Lower leg skin (tissue), 4 donors: ENCODE results near the gene MS4A3. TPM values are rescaled to one million over a fixed set of nuclear protein-coding genes. Genes with fewer than 3 reads are reported as not detected.
"Not testable (repeated sequence)": the region's sequence is repeated elsewhere in the genome, so short reads cannot be mapped to it uniquely, and the experiment has no call there.

ENCODE experiments used
- DNase-seq, 2 donors: peaks; one replicate each; pipeline ENCODE4 v3.0.0-alpha.2; 2019; ENCODE audit warnings: low spot score in 2 of 2
- H3K4me3 ChIP-seq: fragments of 200-600 bp; sonication (generic); 2 replicates; pipeline ENCODE4 v1.5.1; 2017; ENCODE audit warnings: mild to moderate bottlenecking, low read depth; ENCODE audit not compliant: poor library complexity, severe bottlenecking
- CTCF ChIP-seq, 3 donors: fragments of 450-650 bp; IDR thresholded peaks; one replicate each; pipeline ENCODE4 v1.5.1; 2016; ENCODE audit warnings: antibody characterized with exemption in 3 of 3, mild to moderate bottlenecking in 3 of 3, moderate library complexity in 2 of 3
- POLR2A ChIP-seq, 2 donors: fragments of 450-650 bp; IDR thresholded peaks; one replicate each; pipeline ENCODE4 v1.6.1; 2016 to 2017; ENCODE audit warnings: antibody characterized with exemption in 2 of 2, mild to moderate bottlenecking in 1 of 2, moderate library complexity in 1 of 2
- WGBS, 2 donors: methylation state at CpG; one replicate each; pipeline ENCODE4 v1.1.5; 2018; 5-methylcytosine and 5-hydroxymethylcytosine counted together
- intact Hi-C: fragments of 100-400 bp; cut with DNase I; formaldehyde crosslinking; loops from one replicate; pipeline ENCODE4 v1.15.0; 2023; ENCODE audit warnings: low total_unique reads
- total RNA-seq, 4 donors: library from RNA; depleted of rRNA; stranded (reverse); fragments of >200 nt; gene quantifications; one replicate each; pipeline ENCODE4 v1.1.0, GENCODE V29; 2016

The MS4A3 gene
- not detected for total RNA-seq

GRCh38 chr11:60056349-60056969 lies at the start of gene MS4A3:
TSS of gene MS4A3 (plus strand) at chr11:60056665. CDS start at chr11:60061161, 4,496 bp downstream.
- no peak for TF ChIP-seq POLR2A (IDR thresholded peaks at IDR 0.05)
- no peak for TF ChIP-seq CTCF (IDR thresholded peaks at IDR 0.05)
- intact Hi-C loops: no loop called here
- no peak within 1 kb of the TSS for H3K4me3 ChIP-seq
- 66 to 76% methylated on average over 8 of the region's 8 CpGs for WGBS, 2 donors
- DNase-seq: no peak

- WGBS, 2 donors: 85 to 88% methylated on average over 1 of the region's 1 CpG
- TF ChIP-seq CTCF (IDR thresholded peaks at IDR 0.05) (no peak), POLR2A (IDR thresholded peaks at IDR 0.05) (no peak)
- no peak within 1 kb of the TSS for H3K4me3 ChIP-seq
- intact Hi-C loops: no loop called here
- no peak for DNase-seq
Observed at GRCh38 chr11:60016881-60017280, 39.6 kb upstream of the MS4A3 start, which contains the start of gene OOSP4B. TSS of gene OOSP4B (plus strand) at chr11:60017181.

GRCh38 chr11:60018058-60018457 lies 38.4 kb upstream of the MS4A3 start:
- H3K4me3 ChIP-seq: no peak overlapping the region
- intact Hi-C loops: no loop called here
- 59% methylated on average over 8 of the region's 8 CpGs for WGBS, 2 donors
- TF ChIP-seq CTCF (IDR thresholded peaks at IDR 0.05): no peak
- no peak for TF ChIP-seq POLR2A (IDR thresholded peaks at IDR 0.05)
- DNase-seq: no peak

GRCh38 chr11:60020376-60020775 lies 36.1 kb upstream of the MS4A3 start:
- WGBS, 2 donors: 90 to 93% methylated on average over 6 to 9 of the region's 27 CpGs
- intact Hi-C loops, H3K4me3 ChIP-seq, DNase-seq: not testable (repeated sequence)

GRCh38 chr11:60029015-60029632 lies 27.3 kb upstream of the MS4A3 start:
- 73 to 74% methylated on average over 3 of the region's 3 CpGs for WGBS, 2 donors
- intact Hi-C loops: no loop called here
- DNase-seq: no peak
- H3K4me3 ChIP-seq: no peak overlapping the region
- TF ChIP-seq POLR2A (IDR thresholded peaks at IDR 0.05) (no peak), CTCF (IDR thresholded peaks at IDR 0.05) (no peak)

- intact Hi-C loops: no loop called here
- TF ChIP-seq CTCF (IDR thresholded peaks at IDR 0.05) (no peak), POLR2A (IDR thresholded peaks at IDR 0.05) (no peak)
- H3K4me3 ChIP-seq: no peak within 1 kb of the TSS
- 88 to 90% methylated on average over 8 of the region's 8 CpGs for WGBS, 2 donors
- DNase-seq: no peak
Observed at GRCh38 chr11:60040109-60040508, 16.4 kb upstream of the MS4A3 start, which contains the start of gene OOSP2. TSS of gene OOSP2 (plus strand) at chr11:60040409. CDS start at chr11:60040460, 51 bp downstream.

GRCh38 chr11:60050422-60050821 lies 6.0 kb upstream of the MS4A3 start:
- DNase-seq, H3K4me3 ChIP-seq, intact Hi-C loops: not testable (repeated sequence)

GRCh38 chr11:60050839-60051238 lies 5.6 kb upstream of the MS4A3 start:
- intact Hi-C loops, H3K4me3 ChIP-seq, DNase-seq: not testable (repeated sequence)
- WGBS, 2 donors: 31 to 63% methylated on average over 3 of the region's 3 CpGs
